Measurements from ENCODE around the gene SARNP. TPM values are rescaled to one million over a fixed set of nuclear protein-coding genes. Genes with fewer than 3 reads are reported as not detected.
"Not testable (repeated sequence)": the region's sequence is repeated elsewhere in the genome, so short reads cannot be mapped to it uniquely, and the experiment has no call there.

Gene SARNP
- total RNA-seq, 3 donors from 2014 or later: 38.7 to 45.9 (median 41.3) TPM

GRCh38 chr12:55767156-55767555, 50.4 kb downstream of the SARNP start:
- Histone ChIP-seq H3K9me3 (no peaks in the 10 kb centered on the region), H3K4me1 (ENCODE audit: low read depth) (no peaks in the 10 kb centered on the region), H3K36me3 (ENCODE audit: low read depth) (no peaks in the 10 kb centered on the region), H3K4me3 (no peak overlapping the region)
- no peak for TF ChIP-seq CTCF (IDR thresholded peaks at IDR 0.05)
- ATAC-seq (no peak), DNase-seq (no peak)
- intact Hi-C loops (cut with DNase I, micrococcal nuclease): no loop called here

GRCh38 chr12:55765736-55766290, 51.7 kb downstream of the SARNP start:
- no peak for DNase-seq
- no peaks in the 10 kb centered on the region for H3K4me1 ChIP-seq (ENCODE audit: low read depth)
- no peak for ATAC-seq
- H3K36me3 ChIP-seq (ENCODE audit: low read depth): no peaks in the 10 kb centered on the region
- H3K4me3 ChIP-seq: no peak overlapping the region
- H3K9me3 ChIP-seq: no peaks in the 10 kb centered on the region
- intact Hi-C loops (cut with DNase I, micrococcal nuclease): no loop called here
- no peak for TF ChIP-seq CTCF (IDR thresholded peaks at IDR 0.05)

- Histone ChIP-seq H3K4me3 (no peak overlapping the region), H3K4me1 (ENCODE audit: low read depth) (no peaks in the 10 kb centered on the region), H3K9me3 (no peaks in the 10 kb centered on the region), H3K36me3 (ENCODE audit: low read depth) (peaks cover 5% of the 10 kb centered on the region)
- intact Hi-C loops (cut with DNase I, micrococcal nuclease): no loop called here
- DNase-seq (no peak), ATAC-seq (no peak)
- no peak for TF ChIP-seq CTCF (IDR thresholded peaks at IDR 0.05)
These were observed 54.9 kb downstream of the SARNP start for GRCh38 chr12:55762646-55763045.

GRCh38 chr12:55760663-55761062, 56.9 kb downstream of the SARNP start:
- no peak for TF ChIP-seq CTCF (IDR thresholded peaks at IDR 0.05)
- intact Hi-C loops (cut with DNase I, micrococcal nuclease): no loop called here
- Histone ChIP-seq H3K36me3 (ENCODE audit: low read depth) (peaks cover 5% of the 10 kb centered on the region), H3K9me3 (no peaks in the 10 kb centered on the region), H3K4me3 (no peak overlapping the region), H3K4me1 (ENCODE audit: low read depth) (no peaks in the 10 kb centered on the region)
- no peak for DNase-seq
- no peak for ATAC-seq

GRCh38 chr12:55758575-55758974, 58.9 kb downstream of the SARNP start:
- H3K9me3 ChIP-seq; DNase-seq; H3K4me1 ChIP-seq (ENCODE audit: low read depth); ATAC-seq; intact Hi-C loops (cut with DNase I, micrococcal nuclease); H3K4me3 ChIP-seq; H3K36me3 ChIP-seq (ENCODE audit: low read depth): not testable (repeated sequence)

- Histone ChIP-seq H3K4me1 (ENCODE audit: low read depth) (no peaks in the 10 kb centered on the region), H3K36me3 (ENCODE audit: low read depth) (peaks cover 5% of the 10 kb centered on the region), H3K9me3 (no peaks in the 10 kb centered on the region), H3K4me3 (no peak overlapping the region)
- no peak for DNase-seq
- TF ChIP-seq CTCF (IDR thresholded peaks at IDR 0.05): no peak
- intact Hi-C loops (cut with DNase I, micrococcal nuclease): no loop called here
- ATAC-seq: no peak
These were observed 59.8 kb downstream of the SARNP start for GRCh38 chr12:55757701-55758100.

Measured in mucosa of descending colon (tissue), 3 donors.